CD4-positive, alpha-beta T cell treated with Interleukin-15 for 1 hour (primary cell): ENCODE data around the gene TPRG1L.
"Not testable (repeated sequence)": the region's sequence is repeated elsewhere in the genome, so short reads cannot be mapped to it uniquely, and the experiment has no call there.

Source experiments
- DNase-seq: peaks from one replicate; pipeline ENCODE4 v3.0.0-alpha.2; 2020

The TPRG1L gene

GRCh38 chr1:3609769-3610526, 14.9 kb upstream of the TPRG1L start:
- no peak for DNase-seq

- no peak for DNase-seq
Observed at GRCh38 chr1:3610527-3611169, 14.2 kb upstream of the TPRG1L start.

- peak; percentile 73 for DNase-seq
Observed at GRCh38 chr1:3611170-3612019, 13.4 kb upstream of the TPRG1L start, which contains the start of gene MEGF6. Gene MEGF6 (minus strand): TSS chr1:3611508. CDS start chr1:3611268, 240 bp downstream.

- DNase-seq: no peak
Observed at GRCh38 chr1:3612123-3612522, 12.7 kb upstream of the TPRG1L start.

GRCh38 chr1:3614755-3615742, 9.8 kb upstream of the TPRG1L start:
- DNase-seq: no peak

- no peak for DNase-seq
Observed at GRCh38 chr1:3616861-3617260, 8.0 kb upstream of the TPRG1L start.

- DNase-seq: no peak
Observed at GRCh38 chr1:3617806-3618345, 6.9 kb upstream of the TPRG1L start.

- no peak for DNase-seq
Observed at GRCh38 chr1:3618531-3618880, 6.3 kb upstream of the TPRG1L start.

- peak; percentile 76 for DNase-seq
Observed at GRCh38 chr1:3618881-3619671, 5.7 kb upstream of the TPRG1L start.

GRCh38 chr1:3620708-3621107, 4.1 kb upstream of the TPRG1L start:
- no peak for DNase-seq

- not testable (repeated sequence) for DNase-seq
Observed at GRCh38 chr1:3621151-3621671, 3.6 kb upstream of the TPRG1L start.

- not testable (repeated sequence) for DNase-seq
Observed at GRCh38 chr1:3622102-3622501, 2.7 kb upstream of the TPRG1L start.

GRCh38 chr1:3623441-3624199, 1.2 kb upstream of the TPRG1L start:
- no peak for DNase-seq

- DNase-seq: no peak
Observed at GRCh38 chr1:3625151-3625907, 514 bp downstream of the TPRG1L start.

- DNase-seq: no peak
Observed at GRCh38 chr1:3626025-3626424, 1.2 kb downstream of the TPRG1L start.

- DNase-seq: no peak
Observed at GRCh38 chr1:3627515-3628253, 2.9 kb downstream of the TPRG1L start.

- DNase-seq: no peak
Observed at GRCh38 chr1:3628445-3628844, 3.6 kb downstream of the TPRG1L start.

- no peak for DNase-seq
Observed at GRCh38 chr1:3629561-3630160, 4.8 kb downstream of the TPRG1L start.
